NCI-H2029 (cell line): ENCODE data around the gene NFIB.

ENCODE experiments used
- DNase-seq: peaks from one replicate; lab custom pipeline; 2025; lab: John Stamatoyannopoulos, UW

The NFIB gene

DNA sequence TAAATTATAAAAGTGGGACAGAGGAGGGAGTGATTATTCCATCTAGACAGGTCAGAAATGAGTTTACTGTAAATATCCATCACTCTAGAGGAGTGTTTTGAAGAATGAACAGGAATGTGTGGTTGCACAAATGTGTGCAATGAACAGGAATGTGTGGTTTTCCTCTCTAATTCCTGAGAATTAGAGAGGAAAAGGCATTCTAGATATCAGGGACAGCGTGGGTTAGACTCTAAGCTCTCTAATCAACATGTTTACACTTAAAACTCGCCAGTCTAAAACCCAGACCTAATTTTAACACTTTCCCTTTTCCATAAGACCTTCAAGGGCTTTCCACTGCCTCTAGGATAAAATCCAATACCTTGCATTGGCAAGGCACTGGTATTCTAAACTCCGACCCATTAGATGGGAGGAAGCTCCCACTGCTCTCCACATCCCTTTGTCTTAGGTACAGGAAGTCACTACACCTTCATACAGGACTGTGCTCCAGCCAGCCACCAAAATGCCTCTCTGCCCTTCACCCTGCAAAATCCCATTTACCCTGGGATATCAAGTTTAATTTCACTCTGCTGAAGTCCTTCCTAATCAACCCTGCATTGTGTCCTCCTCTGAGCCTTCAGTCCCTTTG is 67.9 kb downstream of the NFIB start:
- DNase-seq = no peak

DNA sequence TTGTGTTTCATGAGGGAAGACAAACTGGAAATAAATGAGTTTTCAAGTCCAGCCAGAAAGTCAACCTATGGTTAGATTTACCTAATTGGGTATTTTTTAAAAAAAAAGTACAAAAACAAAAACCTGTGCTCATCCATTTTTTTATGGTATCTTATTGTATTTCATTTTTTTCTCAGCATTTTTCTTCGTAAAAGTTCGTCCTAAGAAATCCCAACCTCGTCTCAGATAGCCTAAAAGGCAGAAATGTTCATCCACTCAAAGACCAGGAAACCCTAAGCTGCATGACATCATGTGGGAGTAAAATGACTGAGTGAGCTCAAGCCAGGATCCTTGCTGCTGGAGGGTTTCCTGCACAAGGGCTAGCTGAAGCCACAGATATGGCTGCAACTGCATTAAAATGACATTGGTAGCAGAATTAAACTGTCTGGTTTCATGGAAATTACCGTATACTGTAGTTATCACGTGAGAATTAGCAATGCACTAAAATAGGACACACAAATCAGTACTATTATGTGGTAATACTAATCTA is 70.4 kb downstream of the NFIB start:
- DNase-seq = no peak

DNA sequence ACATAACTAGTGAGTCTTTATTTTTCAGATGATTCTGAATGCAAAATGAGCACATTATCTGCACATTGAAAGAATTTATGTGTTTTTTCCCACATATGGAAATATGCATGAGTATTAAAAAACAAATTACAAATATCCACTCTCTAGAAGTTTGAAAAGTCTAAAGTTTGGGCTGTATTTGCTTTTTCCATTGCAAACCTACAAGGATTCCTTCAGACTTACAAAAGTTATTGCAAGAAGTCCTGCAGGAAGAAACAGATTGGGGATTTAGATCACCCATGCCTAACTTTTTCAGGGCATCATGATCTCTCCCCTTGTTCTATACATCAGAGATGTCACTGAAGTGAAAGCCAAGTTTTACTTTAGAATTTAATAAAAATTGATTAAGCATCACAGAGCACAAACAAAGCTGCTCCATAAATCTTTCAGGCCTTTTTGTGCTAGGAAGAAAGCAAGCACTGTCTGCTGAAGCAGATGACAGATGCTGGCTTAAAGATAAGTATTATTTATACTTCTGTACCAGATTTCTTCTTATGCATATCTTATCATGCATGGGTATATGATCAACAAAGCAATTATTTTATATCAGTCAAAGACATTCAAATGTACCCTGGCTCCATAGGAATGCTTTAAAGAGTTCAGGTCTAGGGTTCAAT is 71.7 kb downstream of the NFIB start:
- DNase-seq = no peak

DNA sequence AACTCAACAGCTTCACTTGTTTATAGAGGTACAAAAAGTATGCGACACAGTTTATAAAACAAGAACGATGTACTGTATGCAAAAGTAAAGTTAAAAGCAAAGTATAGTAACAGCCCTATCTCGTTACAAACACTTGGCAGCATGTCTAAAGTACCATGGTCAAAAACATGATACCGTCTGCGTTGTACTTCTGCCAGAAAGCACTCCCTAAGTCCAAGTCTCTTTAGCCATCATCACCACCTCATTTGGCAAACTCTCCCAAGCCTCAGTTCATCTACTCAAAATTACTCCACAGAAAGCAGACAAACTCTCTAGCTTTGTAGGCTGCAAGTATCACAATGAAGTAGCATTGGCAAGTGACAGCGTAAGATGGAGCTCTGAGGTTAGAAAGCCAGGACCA is 73.4 kb downstream of the NFIB start:
- DNase-seq = no peak

DNA sequence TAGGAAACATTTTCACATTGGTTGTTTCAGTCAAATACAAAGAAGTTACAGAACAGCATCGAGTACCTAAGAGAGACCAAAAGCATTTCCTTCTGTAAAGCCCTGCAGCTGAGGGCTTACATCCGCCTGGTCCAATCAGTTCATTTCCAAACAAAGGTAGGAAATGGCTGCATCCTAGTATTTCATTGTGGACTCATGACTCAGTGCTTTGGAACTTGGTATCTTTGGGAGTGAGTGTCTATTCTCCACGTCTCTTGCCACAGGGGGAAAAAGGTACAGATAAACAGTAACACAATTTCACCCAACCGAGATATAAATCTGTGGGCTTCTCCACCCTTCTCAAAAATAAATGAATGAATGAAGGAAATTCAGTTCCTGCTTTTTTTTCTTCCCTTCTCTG is 75.4 kb downstream of the NFIB start:
- no peak for DNase-seq

DNA sequence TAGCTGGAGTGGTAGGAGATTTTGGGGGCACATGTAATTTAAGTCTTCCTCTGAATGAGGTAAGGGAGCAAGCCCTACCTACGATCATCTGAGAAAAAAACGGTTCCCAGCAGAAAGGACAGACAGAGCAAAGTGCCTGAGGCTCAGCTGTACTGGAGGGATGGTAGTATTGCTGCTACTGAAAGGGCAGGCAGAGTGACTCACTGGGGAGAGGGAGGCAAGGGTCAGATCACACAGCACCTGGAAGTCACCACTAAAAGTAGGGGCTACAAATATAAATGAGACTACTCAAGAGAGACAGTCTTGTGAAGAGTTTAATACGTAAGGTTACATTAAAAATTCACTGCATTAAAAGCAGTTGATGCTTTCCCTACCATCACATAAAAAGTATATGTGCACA is 75.9 kb downstream of the NFIB start:
- no peak for DNase-seq

DNA sequence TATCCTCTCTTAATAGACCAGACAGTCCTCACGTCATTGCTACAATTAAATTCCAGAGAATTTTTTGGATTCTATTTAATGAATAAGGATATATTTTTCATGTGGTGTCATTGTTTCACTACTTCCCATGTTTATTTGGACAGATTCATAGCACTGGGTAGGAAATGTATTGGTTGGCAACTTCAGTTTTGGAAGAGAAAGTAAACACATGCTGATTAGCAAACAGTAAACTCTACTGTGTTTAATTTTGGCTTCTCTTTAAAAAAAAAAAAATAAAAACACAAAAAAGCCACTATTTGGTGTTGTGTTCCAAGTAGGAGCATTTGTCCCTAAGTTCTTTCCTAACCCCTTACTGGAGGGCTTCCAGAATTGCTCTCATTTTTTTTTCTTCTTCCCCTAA is 77.3 kb downstream of the NFIB start:
- no peak for DNase-seq

DNA sequence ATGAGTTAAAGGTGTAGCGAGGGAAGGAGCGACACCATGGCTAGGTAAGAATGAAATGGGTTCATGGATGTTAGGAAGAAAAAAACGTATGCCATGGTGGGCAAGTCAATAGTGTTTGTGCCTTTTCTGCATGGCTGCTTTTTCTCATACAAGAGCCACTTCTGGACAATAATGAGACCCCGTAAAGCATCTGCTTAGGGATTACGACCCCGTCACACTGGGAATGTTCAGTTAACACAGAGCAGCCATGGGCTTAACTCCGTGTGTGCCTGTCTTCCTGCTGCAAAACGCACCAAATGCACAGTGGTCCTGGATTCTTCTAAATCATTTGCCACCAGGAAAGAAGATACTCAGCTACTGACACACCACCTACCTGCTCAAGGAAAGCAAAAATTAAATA is 81.8 kb downstream of the NFIB start:
- DNase-seq = no peak

DNA sequence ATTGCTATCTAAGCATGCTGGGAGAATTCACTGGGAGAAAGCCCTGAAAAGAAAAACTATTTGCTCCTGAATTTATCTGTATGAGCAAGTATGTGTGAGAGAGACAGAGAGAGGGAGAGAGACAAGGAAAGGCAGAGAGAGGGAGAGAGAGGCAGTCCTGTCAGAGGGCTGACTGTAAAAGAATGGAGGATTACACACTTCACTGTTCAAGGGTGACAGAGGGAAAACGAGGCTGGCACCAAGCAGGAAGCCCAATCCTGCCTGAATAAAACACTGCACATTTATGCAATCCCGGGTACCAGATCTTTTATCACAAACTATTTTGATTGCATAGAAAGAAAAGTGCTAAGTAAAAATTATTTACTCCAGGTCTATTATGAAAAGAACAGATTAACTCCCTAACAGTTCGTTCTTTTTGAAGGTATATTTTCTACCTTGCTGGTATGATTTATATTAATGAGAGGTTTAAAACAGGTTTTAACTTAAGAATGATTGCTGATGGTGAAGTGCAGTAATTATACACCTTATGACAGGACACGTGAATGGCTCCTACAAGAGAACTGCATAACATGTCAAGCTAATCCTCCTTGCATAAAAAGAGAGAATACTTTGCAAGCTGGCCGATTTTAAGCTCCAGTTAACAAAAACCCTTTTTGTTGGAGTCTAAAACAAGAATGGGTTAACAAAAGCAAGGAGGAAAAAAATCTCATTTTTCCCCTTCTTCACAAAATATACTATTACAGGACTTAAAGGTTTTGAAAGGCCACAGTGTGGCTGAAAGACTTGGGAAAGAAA is 82.5 kb downstream of the NFIB start:
- no peak for DNase-seq

DNA sequence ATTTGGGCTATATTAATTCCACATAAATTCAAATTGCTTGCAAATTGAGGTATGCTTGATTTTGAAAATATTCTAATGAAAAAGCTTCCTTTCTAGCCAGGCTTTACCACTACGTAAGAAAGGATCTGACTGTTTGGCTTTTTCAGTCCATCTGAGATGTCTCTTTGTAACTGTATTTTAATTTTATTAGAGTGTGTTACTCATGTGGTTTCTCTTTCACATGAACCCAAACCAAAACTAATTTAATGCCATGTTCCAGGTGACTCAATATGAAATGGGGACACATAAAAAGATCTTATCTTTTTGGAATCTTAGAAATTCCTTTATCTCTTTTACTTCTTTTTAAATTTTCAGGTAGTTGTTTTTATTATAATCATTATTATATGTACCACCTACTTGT is 85.3 kb downstream of the NFIB start:
- no peak for DNase-seq

DNA sequence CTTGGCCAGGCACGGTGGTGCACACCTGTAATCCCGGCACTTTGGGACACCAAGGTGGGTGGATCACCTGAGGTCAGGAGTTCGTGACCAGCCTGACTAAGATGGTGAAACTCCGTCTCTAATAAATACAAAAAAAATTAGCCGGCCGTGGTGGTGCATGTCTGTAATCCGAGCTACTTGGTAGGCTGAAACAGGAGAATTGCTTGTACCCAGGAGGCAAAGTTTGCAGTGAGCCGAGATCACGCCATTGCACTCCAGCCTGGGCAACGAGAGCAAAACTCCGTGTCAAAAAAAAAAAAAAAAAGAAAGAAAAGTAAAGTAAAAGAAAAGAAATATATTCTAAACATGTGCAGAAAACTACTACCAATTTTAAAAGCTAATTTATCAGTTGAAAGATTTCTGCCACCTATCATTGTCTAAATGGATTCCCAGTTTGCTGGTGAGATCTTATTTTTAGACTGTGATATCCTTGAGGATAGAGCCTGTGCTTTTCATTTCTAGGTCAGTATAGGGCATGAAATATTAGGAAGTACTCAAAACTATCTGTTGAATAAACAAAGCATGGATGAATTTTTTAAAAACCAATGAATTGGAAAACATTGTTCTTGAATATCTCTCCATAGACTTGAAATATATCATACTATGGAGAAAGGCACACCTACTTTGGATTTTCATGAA is 86.9 kb downstream of the NFIB start:
- no peak for DNase-seq

DNA sequence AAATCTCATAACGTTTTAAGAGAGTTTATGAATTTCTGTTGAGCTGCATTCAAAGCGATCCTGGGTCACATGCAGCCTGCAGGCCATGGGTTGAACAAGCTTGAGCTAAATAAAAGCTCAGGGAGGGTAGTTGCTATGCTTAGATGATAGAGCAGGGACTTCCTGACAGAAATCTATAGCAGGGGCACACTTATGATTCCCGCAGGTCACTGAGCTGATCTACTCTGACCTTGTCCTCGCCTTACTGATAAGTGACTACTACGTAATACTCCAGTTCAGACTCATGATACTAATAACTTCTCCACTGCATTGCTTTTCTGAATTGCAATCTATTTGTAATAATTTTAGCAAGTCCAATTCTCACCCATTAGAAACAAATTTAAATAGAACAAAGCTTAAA is 90.9 kb downstream of the NFIB start:
- no peak for DNase-seq

DNA sequence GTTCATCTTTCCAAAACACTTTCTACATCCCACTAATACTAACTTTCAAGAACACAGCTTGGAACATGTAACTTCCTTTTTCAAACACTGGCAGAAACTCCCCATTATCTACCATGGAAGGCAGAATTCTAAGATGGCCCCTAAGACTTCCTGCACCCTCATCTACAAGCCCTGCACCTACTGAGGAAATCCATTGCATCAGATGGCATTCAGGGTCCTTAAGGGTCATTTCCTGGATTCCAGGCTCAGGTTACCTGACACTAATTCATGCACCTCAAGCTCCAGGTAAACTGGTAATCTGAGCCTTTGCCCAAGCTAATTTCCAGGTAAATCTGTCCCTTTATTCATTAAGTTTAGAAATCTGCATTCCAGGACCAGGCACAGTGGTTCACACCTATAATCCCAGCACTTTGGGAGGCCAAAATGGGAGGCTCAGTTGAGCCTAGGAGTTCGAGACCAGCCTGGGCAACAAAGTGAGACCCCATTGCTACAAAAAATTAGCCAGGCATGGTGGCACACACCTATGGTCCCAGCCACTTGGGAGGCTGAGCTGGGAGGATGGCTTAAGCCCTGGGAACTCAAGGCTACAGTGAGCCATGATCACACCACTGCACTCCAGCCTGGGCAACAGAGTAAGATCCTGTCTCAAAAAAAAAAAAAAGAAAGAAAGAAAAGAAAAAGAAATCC is 91.6 kb downstream of the NFIB start:
- DNase-seq = peak; percentile 5

DNA sequence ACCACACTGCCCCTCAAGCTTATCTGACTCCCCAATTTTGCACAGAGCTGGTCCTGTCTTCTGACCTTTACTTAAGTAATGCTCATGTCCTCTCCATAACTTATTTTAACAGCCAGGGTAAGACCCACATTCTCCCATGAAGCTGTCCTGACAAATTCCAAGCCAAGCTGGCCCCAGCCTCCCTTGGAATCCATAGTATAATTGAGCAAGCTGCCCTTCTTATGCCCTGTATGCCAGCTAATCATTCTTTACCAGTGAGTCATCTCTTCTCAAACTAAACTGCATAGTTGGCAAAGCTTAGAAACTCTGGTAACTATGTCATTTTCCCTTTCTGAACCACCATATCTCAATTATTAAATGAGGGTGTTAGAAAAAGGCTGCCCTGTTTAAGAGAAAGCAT is 92.4 kb downstream of the NFIB start:
- no peak for DNase-seq

DNA sequence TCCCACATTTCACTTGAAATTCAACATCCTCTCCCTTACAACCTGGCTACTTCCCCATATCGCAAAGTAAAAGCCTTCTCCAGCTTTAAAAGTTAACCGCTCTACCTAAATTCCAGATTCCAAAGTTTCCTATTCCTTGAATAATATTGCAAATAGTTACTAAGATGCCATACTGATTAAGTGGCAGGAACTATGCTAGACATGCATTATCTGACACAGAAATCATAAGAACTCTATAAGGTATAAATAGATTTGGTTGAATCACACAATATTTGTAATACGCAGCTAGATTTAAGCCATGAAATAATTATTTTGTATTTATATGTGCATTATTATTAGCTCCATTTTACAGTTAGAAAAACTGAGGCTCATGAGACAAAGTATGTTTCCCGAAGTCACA is 92.8 kb downstream of the NFIB start:
- DNase-seq = no peak

DNA sequence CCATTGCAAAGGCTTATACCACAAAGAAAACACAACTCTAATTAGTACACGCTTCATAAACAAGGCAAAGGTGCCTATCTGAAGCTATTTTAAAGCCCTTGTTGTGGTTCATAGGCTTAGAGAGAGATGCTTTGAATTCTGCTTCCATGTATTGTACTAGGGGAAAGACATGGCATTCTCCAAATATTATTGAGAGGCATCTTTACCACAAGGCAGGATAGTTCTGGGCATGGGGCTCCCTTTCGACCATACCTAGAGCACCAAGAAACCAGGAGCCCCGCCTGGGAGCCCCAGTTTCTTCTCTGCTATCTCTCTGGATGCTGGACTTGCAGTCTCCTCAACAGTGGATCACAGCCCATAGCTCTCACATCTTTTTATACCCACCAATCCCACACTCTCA is 93.7 kb downstream of the NFIB start:
- no peak for DNase-seq

DNA sequence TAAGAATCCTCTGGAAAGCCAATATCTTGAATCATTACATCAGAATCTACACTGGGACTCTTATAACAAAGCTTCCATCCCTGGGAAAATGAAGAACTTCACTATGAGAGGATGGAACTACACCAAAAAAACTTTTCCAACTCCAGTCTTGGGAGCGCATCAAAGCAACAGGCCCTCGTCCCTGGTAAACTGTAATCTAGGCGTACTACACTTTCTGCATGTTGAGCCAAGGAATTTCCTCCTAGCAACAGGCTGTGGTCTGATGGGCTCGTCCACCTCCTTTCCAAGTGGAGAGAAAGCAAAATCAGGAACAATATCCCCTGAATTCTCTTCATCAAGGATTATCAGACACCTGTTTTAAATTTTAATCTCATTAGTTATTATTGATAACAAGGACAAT is 94.1 kb downstream of the NFIB start:
- no peak for DNase-seq

DNA sequence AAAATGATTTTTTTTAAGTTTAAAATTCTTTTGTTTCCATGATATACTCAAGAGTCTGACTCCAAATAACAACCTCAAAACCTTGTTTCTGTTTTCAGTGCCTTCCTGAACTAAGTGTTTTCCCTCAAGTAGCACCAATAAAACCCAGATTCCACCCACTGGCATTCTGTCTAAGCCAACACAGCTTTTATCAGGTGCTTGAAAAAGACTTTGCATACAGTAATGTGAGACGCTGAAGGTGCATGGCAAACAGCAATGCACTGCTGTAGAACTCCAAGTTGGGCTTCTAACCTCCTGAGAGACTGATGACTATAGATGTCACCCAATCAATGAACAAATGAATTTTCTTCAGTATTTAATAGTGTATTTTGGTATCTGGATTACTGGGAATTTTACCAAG is 95.7 kb downstream of the NFIB start:
- peak; percentile 57 for DNase-seq

DNA sequence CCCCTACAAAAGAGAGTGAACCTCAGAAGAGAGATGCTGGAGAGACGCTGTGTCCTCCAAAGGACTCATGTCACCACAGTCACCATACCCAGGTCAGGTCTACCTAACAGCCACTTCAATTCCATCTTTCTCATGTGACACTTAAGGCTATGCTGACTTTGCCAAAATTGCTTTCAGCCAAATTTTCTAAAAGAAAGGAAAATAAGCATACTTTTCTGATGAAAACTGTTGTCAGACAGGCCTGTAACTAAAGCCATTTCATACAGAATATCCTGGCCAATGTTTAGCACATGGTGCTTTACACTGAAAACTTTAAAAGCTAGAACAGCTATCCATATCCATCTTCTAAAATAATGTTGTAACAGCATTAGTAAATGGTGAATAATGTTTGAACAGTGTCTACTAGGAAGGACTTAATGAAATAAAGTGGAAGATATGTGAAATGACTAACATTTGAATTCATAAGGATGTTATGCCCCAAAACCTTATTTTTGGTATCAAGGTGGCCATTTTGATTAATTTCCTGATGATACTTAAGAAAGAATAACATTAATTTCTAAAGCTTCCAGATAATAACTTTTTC is 97.2 kb downstream of the NFIB start:
- no peak for DNase-seq

DNA sequence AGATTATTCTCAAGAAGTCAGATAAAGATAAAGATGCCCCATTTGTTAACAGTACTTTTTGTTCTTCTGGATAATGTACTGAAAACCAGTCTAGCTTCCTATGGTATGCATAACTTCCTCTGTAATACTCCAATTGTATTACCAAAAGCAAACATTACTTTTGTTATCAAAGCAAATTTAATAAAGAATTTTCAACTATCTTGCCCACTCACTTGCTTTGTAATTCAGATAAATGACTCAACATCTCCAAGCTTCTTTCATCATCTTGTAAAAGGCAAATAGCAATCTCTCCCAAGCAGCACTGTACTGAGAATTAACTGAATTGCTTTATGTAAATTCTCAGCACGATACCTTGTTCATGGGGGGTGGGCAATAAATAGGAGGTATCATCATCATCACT is 98.3 kb downstream of the NFIB start:
- no peak for DNase-seq

DNA sequence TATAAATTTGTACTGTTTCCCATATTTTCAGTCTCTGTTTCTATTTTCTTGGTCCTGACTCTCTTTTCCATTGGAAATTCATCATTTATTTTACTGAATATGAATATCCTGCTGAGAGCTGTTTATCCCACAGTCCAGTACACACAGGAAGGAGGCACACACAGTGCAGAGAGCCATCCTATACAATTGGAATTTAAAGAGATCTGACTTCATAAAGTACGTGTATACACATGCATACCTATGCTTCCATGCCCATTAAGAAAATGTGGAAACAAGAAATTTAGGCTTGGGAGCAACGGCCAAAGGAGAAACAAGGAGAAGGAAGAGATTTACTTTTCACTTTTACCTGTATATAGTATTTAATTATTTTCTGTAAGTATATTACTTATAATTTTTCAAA is 99.2 kb downstream of the NFIB start:
- no peak for DNase-seq
